Spleen (tissue), 11 donors: ENCODE measurements around the gene TEX52. TPM values are rescaled to one million over a fixed set of nuclear protein-coding genes. Genes with fewer than 3 reads are reported as not detected.

Experiments used
- DNase-seq: peaks from one replicate; pipeline ENCODE4 v3.0.0-alpha.2; 2020
- H3K27ac ChIP-seq, 8 donors: fragments of 200-600 bp; sonication (generic) in 7 of 8; 1 replicate in 4 of 8; 2 replicates in 4 of 8; pipeline versions ENCODE4 v1.5.0 to v1.8.0; 2016 to 2021; ENCODE audit warnings: inconsistent platforms in 4 of 8, mild to moderate bottlenecking in 4 of 8, moderate library complexity in 1 of 8
- H3K27me3 ChIP-seq, 7 donors: fragments of 200-600 bp; sonication (generic) in 6 of 7; replicated peaks in 1 of 7; 1 replicate in 4 of 7; 2 replicates in 3 of 7; pipeline versions ENCODE4 v1.5.0 to v1.8.0; 2016 to 2021; ENCODE audit warnings: inconsistent platforms in 3 of 7, mild to moderate bottlenecking in 1 of 7
- H3K36me3 ChIP-seq, 6 donors: fragments of 200-600 bp; sonication (generic) in 5 of 6; 1 replicate in 4 of 6; 2 replicates in 2 of 6; pipeline versions ENCODE4 v1.5.0 to v1.8.0; 2016 to 2021; ENCODE audit warnings: inconsistent platforms in 2 of 6
- H3K4me1 ChIP-seq, 6 donors: fragments of 200-600 bp; sonication (generic) in 5 of 6; 1 replicate in 3 of 6; 2 replicates in 3 of 6; pipeline versions ENCODE4 v1.5.0 to v1.8.0; 2016 to 2021; ENCODE audit warnings: inconsistent platforms in 3 of 6
- H3K4me3 ChIP-seq, 8 donors: fragments of 200-600 bp; sonication (generic) in 7 of 8; 1 replicate in 4 of 8; 2 replicates in 4 of 8; pipeline versions ENCODE4 v1.5.0 to v1.8.0; 2016 to 2021; ENCODE audit warnings: inconsistent platforms in 4 of 8, mild to moderate bottlenecking in 4 of 8, moderate library complexity in 2 of 8
- H3K9me3 ChIP-seq, 8 donors: fragments of 200-600 bp; sonication (generic) in 7 of 8; 1 replicate in 4 of 8; 2 replicates in 4 of 8; pipeline versions ENCODE4 v1.5.0 to v1.8.0; 2016 to 2021; ENCODE audit warnings: inconsistent platforms in 4 of 8
- POLR2A ChIP-seq, 3 donors: fragments of 450-650 bp; IDR thresholded peaks; one replicate each; pipeline ENCODE4 v1.5.1; 2017; ENCODE audit warnings: antibody characterized with exemption in 3 of 3, mild to moderate bottlenecking in 1 of 3
- POLR2AphosphoS5 ChIP-seq, 3 donors: sonication (generic); formaldehyde crosslinking; IDR thresholded peaks; one replicate each; pipeline ENCODE4 v1.5.1; 2017; ENCODE audit warnings: antibody characterized with exemption in 3 of 3
- WGBS, 5 donors: extraction: QIAGEN DNeasy Blood & Tissue Kit in 3 of 5; methylation state at CpG; one replicate each; pipeline versions ENCODE4 v1.1.5 to v1.1.7; 2013 to 2018; 5-methylcytosine and 5-hydroxymethylcytosine counted together
- intact Hi-C: fragments of 100-400 bp; cut with DNase I; formaldehyde crosslinking; loops from one replicate; pipeline ENCODE4 v1.15.0; 2023; ENCODE audit warnings: low total_unique reads
- polyA plus RNA-seq, 3 donors: library from polyadenylated mRNA; stranded (reverse); fragments of 200-250 nt; gene quantifications; one replicate each; pipeline ENCODE4 v1.2.1, GENCODE V29; 2013
- total RNA-seq, 7 donors: library from RNA; depleted of rRNA in 3 of 7; stranded (reverse); fragments of >200 nt in 3 of 7; fragmentation: NEBNext Ultra II Directional in 4 of 7; extraction: Animal tissue kit (Norgen Biotek cat#: 25700) in 4 of 7; gene quantifications; one replicate each; pipeline versions ENCODE4 v1.1.0 to v1.2.1, GENCODE V29; 2016 to 2021
- TF ChIP-seq, protein P1 (sequence below), 11 experiments: fragments of 200-600 bp in 7 of 11; fragments of 450-650 bp in 4 of 11; sonication (generic) in 4 of 11; IDR thresholded peaks in 8 of 11; conservative IDR thresholded peaks in 3 of 11; 1 replicate in 7 of 11; 2 replicates in 4 of 11; pipeline versions ENCODE4 v1.4.0 to v1.8.0; 2016 to 2021; ENCODE audit warnings: antibody characterized with exemption in 11 of 11, inconsistent platforms in 4 of 11, mild to moderate bottlenecking in 1 of 11
- donor health status: healthy with polysubstance abuse.
- donor health status: DM: no; HTN: no; CAD: no; lungs with moderate emphysema.
- donor health status: DM: no; HTN: no; CAD: no.
- donor health status: Bipolar disorder and iron deficiency.
- donor health status: healthy.
- donor health status: DM: no; HTN: no; CAD: no.
- donor health status: DM: yes; HTN: yes; CAD: no.

TEX52 gene
- total and polyA plus RNA-seq, 10 donors, result not detected

DNA sequence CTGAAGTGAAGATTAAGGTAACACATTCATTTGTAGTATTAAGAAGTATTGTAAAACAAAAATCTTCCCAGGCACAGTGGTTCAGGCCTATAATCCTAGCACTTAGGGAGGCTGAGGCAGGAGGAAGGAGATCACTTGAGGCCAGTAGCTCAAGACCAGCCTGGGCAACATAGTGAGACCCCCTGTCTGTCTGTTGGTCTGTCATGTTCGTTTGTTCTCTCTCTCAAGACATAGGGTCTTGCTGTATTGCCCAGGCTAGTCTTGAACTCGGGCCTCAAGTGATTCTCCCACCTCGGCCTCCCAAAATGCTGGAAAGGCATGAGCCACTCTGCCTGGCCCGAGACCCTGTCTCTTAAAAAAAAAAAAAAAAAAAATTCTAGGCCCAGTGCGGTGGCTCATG lies 40.6 kb upstream of the TEX52 start:
- Histone ChIP-seq H3K27me3 (no peaks in the 10 kb centered on the region), H3K4me1 (peaks cover 0 to 16% (median 2%) of the 10 kb centered on the region in 6 donors), H3K4me3 (no peak overlapping the region), H3K27ac (no peak overlapping the region), H3K36me3 (no peaks in the 10 kb centered on the region), H3K9me3 (no peaks in the 10 kb centered on the region)
- intact Hi-C loops, result no loop called here
- 94 to 98% (median 96%) methylated on average over 5 of the region's 5 CpGs for WGBS, 5 donors
- TF ChIP-seq POLR2A (IDR thresholded peaks at IDR 0.05) (no peak), POLR2AphosphoS5 (IDR thresholded peaks at IDR 0.05) (no peak)
- TF ChIP-seq, protein P1, sequence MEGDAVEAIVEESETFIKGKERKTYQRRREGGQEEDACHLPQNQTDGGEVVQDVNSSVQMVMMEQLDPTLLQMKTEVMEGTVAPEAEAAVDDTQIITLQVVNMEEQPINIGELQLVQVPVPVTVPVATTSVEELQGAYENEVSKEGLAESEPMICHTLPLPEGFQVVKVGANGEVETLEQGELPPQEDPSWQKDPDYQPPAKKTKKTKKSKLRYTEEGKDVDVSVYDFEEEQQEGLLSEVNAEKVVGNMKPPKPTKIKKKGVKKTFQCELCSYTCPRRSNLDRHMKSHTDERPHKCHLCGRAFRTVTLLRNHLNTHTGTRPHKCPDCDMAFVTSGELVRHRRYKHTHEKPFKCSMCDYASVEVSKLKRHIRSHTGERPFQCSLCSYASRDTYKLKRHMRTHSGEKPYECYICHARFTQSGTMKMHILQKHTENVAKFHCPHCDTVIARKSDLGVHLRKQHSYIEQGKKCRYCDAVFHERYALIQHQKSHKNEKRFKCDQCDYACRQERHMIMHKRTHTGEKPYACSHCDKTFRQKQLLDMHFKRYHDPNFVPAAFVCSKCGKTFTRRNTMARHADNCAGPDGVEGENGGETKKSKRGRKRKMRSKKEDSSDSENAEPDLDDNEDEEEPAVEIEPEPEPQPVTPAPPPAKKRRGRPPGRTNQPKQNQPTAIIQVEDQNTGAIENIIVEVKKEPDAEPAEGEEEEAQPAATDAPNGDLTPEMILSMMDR (IDR thresholded peaks at IDR 0.05 in 8 of 11, conservative IDR thresholded peaks at IDR 0.05 in 3 of 11), result no peak
- no peak for DNase-seq

DNA sequence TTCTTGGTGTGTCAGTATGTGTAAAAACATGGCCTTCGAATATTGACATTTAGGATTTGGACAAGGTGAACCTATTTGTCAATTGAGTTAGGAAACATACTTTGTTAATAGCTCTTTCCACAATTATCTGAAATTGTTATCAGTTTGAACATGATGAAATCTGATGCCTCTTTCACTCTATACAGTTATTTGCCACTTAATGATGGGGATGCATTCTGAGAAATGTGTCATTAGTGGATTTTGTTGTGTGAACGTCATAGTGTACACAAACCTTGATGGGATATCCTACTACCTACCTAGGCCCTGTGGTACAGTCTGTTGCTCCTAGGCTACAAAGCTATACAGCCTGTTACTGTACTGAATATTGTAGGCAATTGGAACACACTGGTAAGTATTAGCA lies 38.7 kb upstream of the TEX52 start:
- H3K36me3 ChIP-seq, result no peaks in the 10 kb centered on the region
- DNase-seq, result no peak
- H3K4me3 ChIP-seq, result no peak overlapping the region
- intact Hi-C loops, result no loop called here
- no peak overlapping the region for H3K27ac ChIP-seq
- no peaks in the 10 kb centered on the region for H3K9me3 ChIP-seq
- whole genome bisulfite sequencing, 5 donors, result 85 to 92% (median 88%) methylated on average over 2 of the region's 2 CpGs
- H3K27me3 ChIP-seq, result no peaks in the 10 kb centered on the region
- TF ChIP-seq POLR2A (IDR thresholded peaks at IDR 0.05) (no peak), POLR2AphosphoS5 (IDR thresholded peaks at IDR 0.05) (no peak)
- TF ChIP-seq, protein P1 (IDR thresholded peaks at IDR 0.05 in 8 of 11, conservative IDR thresholded peaks at IDR 0.05 in 3 of 11), result no peak
- H3K4me1 ChIP-seq, result peaks cover 0 to 31% (median 16%) of the 10 kb centered on the region in 6 donors

- TF ChIP-seq POLR2AphosphoS5 (IDR thresholded peaks at IDR 0.05) (no peak), POLR2A (IDR thresholded peaks at IDR 0.05) (no peak)
- TF ChIP-seq, protein P1 (IDR thresholded peaks at IDR 0.05 in 8 of 11, conservative IDR thresholded peaks at IDR 0.05 in 3 of 11), result no peak
- peaks cover 0 to 35% (median 20%) of the 10 kb centered on the region in 6 donors for H3K4me1 ChIP-seq
- H3K9me3 ChIP-seq, result no peaks in the 10 kb centered on the region
- 4 to 85% (median 53%) methylated on average over 2 of the region's 2 CpGs for WGBS, 5 donors
- H3K27me3 ChIP-seq, result no peaks in the 10 kb centered on the region
- no peak overlapping the region for H3K4me3 ChIP-seq
- H3K27ac ChIP-seq, result no peak overlapping the region
- no peaks in the 10 kb centered on the region for H3K36me3 ChIP-seq
- intact Hi-C loops, result no loop called here
- no peak for DNase-seq
Measured at GRCh38 chr12:2895051-2895451, 38.2 kb upstream of the TEX52 start.

DNA sequence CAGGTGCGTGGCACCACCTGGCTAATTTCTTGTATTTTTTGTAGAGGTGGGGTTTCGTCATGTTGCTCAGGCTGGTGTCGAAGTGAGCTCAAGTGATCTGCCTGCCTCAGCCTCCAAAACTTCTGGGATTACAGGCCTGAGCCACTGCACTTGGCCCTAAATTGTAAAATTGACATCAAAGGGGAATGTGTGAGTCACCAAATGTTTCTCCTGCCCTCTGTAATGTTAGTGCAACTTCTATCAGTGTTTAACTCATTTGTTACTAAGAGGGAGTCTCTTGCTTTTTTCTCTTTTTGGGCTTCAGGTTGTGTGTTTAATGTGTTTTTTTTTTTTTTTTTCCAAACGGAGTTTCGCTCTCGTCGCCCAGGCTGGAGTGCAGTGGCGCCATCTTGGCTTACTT lies 36.2 kb upstream of the TEX52 start:
- intact Hi-C loops, result no loop called here
- DNase-seq, result no peak
- TF ChIP-seq, protein P1 (IDR thresholded peaks at IDR 0.05 in 8 of 11, conservative IDR thresholded peaks at IDR 0.05 in 3 of 11), result no peak
- TF ChIP-seq POLR2AphosphoS5 (IDR thresholded peaks at IDR 0.05) (no peak), POLR2A (IDR thresholded peaks at IDR 0.05) (no peak)

More for the DNA sequence above, 36.2 kb upstream of the TEX52 start:
- H3K4me1 ChIP-seq, result peaks cover 0 to 39% (median 23%) of the 10 kb centered on the region in 6 donors
- H3K4me3 ChIP-seq, result no peak overlapping the region
- H3K27ac ChIP-seq, result no peak overlapping the region
- peaks cover 0 to 6% (median 0%) of the 10 kb centered on the region in 6 donors for H3K36me3 ChIP-seq
- H3K9me3 ChIP-seq, result no peaks in the 10 kb centered on the region
- no peaks in the 10 kb centered on the region for H3K27me3 ChIP-seq
- WGBS, 5 donors, result 89 to 97% (median 96%) methylated on average over 8 of the region's 8 CpGs
